A549 (cell line): ENCODE data around the gene EDA.

Experiments
- CEBPB ChIP-seq, 2 experiments: fragments of >200 bp in 1 of 2; sonication (Bioruptor Twin) in 1 of 2; formaldehyde crosslinking in 1 of 2; IDR thresholded peaks; 2 replicates each; pipeline ENCODE4 v1.6.1; 2012 to 2016
- CHD4 ChIP-seq: fragments of 200-600 bp; sonication (generic); IDR thresholded peaks from 2 replicates; pipeline ENCODE4 v1.6.1; 2016; ENCODE audit warnings: antibody characterized with exemption, mild to moderate bottlenecking, borderline replicate concordance
- EP300 ChIP-seq, 2 experiments: fragments of >200 bp; sonication (Bioruptor Twin); formaldehyde crosslinking; IDR thresholded peaks; 2 replicates in 1 of 2; 3 replicates in 1 of 2; pipeline ENCODE4 v1.6.1; 2016 to 2017
- MAX ChIP-seq: IDR thresholded peaks from 2 replicates; pipeline ENCODE4 v1.6.1; 2012
- MYC ChIP-seq: IDR thresholded peaks from 2 replicates; pipeline ENCODE4 v1.6.1; 2012; ENCODE audit warnings: mild to moderate bottlenecking, inconsistent platforms, low read length, improper control_type of control experiment, borderline replicate concordance
- NPAS2 ChIP-seq: fragments of 250-450 bp; sonication (Bioruptor Pico); IDR thresholded peaks from 2 replicates; pipeline ENCODE4 v1.8.0; 2022; ENCODE audit warnings: mild to moderate bottlenecking, moderate library complexity, borderline replicate concordance
- PHF8 ChIP-seq: fragments of 200-600 bp; sonication (generic); IDR thresholded peaks from 2 replicates; pipeline ENCODE4 v1.6.1; 2016; ENCODE audit warnings: low read depth, mild to moderate bottlenecking, antibody characterized with exemption, moderate library complexity, borderline replicate concordance
- POLR2A ChIP-seq: IDR thresholded peaks from 2 replicates; pipeline ENCODE4 v1.6.1; 2012; ENCODE audit warnings: mild to moderate bottlenecking, low read length
- SMC3 ChIP-seq: fragments of >200 bp; sonication (Bioruptor Twin); formaldehyde crosslinking; IDR thresholded peaks from 3 replicates; pipeline ENCODE4 v1.6.1; 2018; ENCODE audit warnings: inconsistent platforms
- TF ChIP-seq, protein P1 (sequence below): fragments of >200 bp; sonication (Bioruptor Twin); formaldehyde crosslinking; IDR thresholded peaks from 3 replicates; pipeline ENCODE4 v1.5.1; 2016

- TF ChIP-seq PHF8 (no peak), SMC3 (no peak), EP300 (IDR thresholded peaks at IDR 0.05) (no peak), MYC (no peak), POLR2A (no peak), CHD4 (no peak), MAX (no peak), NPAS2 (CRISPR knock-in tag) (no peak), CEBPB (IDR thresholded peaks at IDR 0.05) (no peak)
- TF ChIP-seq, protein P1, sequence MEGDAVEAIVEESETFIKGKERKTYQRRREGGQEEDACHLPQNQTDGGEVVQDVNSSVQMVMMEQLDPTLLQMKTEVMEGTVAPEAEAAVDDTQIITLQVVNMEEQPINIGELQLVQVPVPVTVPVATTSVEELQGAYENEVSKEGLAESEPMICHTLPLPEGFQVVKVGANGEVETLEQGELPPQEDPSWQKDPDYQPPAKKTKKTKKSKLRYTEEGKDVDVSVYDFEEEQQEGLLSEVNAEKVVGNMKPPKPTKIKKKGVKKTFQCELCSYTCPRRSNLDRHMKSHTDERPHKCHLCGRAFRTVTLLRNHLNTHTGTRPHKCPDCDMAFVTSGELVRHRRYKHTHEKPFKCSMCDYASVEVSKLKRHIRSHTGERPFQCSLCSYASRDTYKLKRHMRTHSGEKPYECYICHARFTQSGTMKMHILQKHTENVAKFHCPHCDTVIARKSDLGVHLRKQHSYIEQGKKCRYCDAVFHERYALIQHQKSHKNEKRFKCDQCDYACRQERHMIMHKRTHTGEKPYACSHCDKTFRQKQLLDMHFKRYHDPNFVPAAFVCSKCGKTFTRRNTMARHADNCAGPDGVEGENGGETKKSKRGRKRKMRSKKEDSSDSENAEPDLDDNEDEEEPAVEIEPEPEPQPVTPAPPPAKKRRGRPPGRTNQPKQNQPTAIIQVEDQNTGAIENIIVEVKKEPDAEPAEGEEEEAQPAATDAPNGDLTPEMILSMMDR, result no peak
These were observed 423.8 kb downstream of the EDA start for GRCh38 chrX:70039758-70040157.
